GM19043 (cell line): Measurements from ENCODE around the gene CT45A10.
"Not testable (repeated sequence)": the region's sequence is repeated elsewhere in the genome, so short reads cannot be mapped to it uniquely, and the experiment has no call there.

Experiments used
- ATAC-seq: cut with Tn5 transposase; IDR thresholded peaks from one replicate; pipeline ENCODE4 v1.9.1; 2021; ENCODE audit warnings: low read depth; ENCODE audit not compliant: unreplicated experiment

Gene CT45A10, protein sequence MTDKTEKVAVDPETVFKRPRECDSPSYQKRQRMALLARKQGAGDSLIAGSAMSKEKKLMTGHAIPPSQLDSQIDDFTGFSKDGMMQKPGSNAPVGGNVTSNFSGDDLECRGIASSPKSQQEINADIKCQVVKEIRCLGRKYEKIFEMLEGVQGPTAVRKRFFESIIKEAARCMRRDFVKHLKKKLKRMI

DNA sequence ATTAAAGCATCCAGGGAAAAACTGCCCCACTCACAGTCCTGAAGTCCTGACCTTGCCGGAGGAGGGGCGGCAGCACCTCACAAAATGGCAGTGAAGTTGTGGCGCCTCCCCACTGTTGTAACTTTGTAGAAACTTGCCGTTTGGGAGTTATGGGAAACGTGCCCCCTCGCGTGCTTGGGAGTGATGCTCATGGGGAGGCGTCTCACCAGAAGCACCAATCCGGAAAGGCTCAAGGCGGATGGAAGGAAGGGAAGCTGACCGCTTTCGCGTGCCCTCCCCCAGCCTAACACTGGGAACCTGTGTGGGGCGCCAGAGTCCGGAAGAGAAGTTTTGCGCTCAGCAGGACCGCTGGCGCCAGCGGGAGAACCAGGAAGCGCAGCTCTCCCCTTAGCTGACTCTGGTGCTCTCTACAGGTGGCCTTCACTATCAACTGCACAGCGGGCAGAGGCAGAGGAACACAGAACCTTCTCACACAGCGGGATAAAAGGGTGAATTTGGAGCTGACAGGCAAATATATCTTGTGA lies at the start of gene CT45A10, which contains the start of gene SAGE1:
Gene CT45A10, minus strand, starts transcription at position 151 of the 524 bp plus-strand sequence. CDS start 8,100 bp downstream, outside the sequence.
Gene SAGE1, plus strand, starts transcription at position 423 of the 524 bp plus-strand sequence. CDS start 2,527 bp downstream, outside the sequence.
- ATAC-seq = no peak

DNA sequence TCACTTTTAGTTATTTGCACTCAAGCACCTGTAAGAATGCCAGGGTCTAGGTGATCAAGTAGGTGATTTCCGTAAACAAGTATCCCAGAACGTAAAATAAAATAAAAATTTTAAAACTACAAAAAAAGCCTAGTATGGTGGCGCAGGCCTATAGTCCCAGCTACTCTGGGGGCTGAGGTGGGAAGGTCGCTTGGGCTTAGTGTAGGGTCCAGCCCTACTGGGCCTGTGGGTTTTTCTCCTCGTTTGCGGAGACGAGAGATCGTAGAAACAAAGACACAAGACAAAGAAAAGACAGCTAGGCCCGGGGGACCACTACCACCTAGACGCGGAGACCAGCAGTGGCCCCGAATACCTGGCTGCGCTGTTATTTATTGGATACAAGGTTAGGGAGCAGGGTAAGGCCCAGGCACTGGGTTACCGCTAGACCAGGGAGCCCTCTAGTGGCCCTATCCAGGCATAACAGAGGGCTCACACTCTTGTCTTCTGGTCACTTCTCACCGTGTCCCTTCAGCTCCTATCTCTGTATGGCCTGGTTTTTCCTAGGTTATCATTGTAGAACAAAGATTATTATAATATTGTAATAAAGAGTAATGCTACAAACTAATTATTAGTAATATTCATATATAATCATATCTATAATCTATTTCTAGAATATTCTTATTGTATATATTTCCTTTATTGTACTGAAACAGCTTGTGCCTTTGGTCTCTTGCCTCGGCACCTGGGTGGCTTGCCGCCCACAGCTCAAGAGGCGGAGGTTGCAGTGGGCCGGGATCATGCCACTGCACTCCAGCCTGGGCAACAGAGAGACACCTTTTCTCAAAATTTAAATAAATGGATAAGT lies 38.6 kb upstream of the CT45A10 start:
- ATAC-seq = no peak

DNA sequence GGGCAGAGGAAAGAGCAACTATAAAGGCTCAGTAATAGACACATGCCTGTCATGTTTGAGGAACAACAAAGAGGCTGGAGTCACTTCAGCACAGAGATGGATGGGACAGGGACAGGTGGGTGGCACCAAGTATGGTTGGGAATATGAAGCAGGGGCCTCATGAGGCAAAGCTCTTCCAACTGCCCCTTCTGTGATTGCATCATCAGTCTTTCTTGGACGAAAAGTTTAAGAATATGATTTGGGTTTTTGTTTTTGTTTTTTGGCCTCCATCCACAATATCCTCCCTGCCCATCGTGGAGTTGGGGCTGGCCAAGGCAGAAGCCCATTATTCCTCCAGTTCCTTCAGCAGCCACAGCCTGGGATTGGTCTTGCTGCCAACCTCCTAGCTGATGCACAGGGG lies 34.7 kb upstream of the CT45A10 start:
- ATAC-seq = no peak

DNA sequence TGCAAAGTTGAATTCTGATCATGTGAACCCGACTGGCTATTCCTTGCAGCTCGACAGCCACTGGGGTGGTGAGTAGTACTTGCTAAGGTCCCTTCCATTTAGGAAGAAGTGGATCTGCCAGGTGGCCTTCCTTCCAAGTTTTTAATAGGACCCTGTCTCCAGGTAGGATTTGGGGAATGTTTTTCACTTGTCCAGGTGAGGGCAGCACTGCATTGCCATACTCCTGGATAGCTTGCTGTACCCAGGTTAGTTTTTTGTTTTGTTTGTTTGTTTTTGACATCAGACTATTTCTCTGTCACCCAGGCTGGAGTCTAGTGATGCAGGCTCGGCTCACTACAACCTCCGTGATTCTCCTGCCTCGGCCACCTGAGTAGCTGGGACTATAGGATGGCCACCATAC lies 30.1 kb upstream of the CT45A10 start:
- no peak for ATAC-seq

DNA sequence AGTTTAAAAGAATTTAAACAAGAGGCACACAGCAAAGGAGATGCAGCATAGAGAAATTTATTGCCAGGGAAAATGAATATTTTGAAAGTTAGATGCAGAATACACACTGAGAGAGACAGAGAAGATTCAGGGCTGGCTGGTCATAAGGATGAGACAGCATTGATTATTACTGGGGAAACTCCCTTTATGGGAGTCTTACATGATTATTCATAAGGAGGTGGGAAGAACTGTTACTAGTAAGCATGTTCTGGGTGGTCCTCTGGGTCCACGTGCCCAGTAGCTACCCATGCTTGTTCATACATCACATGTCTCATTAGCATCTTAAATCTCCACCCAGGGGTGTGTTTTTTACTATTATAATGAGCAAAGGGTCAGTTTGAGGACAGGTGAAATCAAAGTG lies 27.3 kb upstream of the CT45A10 start:
- not testable (repeated sequence) for ATAC-seq

DNA sequence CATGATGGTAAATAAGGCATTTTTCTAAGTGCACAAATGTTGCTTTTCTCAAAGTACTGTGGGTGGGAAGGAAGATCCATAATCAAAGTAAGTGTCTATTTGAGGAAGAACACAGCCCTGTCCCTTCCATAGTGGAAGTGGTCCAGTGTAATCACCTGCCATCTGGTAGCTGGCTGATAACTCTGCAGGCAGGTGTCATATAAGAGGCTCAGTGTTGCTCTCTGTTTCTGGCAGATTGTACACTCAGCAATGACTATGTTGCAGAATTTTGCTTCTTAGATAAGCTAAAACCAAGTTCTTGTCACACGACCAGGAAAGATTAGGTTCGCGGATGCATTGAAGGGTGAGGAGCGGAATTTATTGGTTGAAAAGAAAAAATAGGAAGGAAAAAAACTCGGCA lies 21.2 kb upstream of the CT45A10 start:
- ATAC-seq = no peak

DNA sequence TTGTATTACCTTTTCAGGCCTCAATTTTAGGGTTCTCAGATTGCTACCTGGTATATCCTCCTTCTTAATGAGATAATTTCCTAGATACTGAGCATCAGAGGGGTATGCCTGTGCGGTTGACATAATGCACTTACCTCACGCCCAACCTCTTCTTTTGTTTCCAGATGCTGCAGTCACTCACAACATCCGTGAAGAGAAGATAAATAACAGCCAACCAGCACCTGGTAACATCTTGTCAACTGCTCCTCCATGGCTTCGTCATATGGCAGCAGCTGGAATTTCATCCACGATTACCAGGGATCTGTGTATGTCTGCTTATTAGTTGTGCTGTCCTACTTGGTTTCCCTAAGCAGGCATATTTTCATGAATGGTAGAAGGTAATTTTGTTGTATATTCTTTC lies 17.0 kb upstream of the CT45A10 start:
- ATAC-seq = no peak

DNA sequence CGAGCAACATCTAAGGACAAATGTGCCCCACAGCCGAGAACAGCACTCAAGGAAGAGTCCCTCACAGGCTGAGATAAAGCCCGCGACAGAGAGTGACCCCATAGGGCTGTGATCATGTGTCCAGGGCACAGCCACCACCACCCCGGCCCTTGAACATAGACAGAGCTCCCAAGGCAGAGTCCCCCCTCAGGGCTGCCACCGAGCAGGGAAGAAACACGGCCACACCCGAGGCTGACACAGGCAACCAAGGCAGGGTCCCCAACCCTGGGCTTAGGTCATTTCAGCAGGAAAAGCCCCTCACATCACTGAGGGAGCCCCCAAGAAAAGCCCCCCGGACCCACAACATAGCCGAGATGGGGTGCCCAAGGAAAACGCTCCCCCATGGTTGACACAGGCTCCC lies 463 bp downstream of the CT45A10 start:
- ATAC-seq = no peak

DNA sequence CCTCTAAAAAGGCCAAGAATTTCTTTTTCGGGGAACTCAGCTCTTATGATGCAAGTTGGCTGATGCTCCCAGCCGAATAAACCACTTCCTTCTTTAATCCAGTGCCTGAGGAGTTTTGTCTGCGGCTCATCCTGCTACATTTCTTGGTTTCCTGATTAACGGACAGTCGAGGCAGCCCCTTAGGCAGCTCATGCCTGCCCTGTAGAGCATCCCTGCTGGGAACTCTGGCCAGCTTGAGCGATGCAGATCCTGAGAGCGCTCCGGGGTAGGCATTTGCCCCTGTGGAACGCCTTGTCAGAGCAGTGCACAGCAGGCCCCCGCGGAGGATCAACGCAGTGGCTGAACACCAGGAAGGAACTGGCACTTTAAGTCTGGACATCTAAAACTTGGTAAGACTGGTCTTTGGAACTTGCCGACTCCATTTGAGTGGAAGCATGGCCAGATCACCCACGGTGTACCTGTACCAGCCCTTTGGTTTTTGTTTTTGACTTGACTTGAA lies 3.1 kb downstream of the CT45A10 start:
- ATAC-seq = no peak

DNA sequence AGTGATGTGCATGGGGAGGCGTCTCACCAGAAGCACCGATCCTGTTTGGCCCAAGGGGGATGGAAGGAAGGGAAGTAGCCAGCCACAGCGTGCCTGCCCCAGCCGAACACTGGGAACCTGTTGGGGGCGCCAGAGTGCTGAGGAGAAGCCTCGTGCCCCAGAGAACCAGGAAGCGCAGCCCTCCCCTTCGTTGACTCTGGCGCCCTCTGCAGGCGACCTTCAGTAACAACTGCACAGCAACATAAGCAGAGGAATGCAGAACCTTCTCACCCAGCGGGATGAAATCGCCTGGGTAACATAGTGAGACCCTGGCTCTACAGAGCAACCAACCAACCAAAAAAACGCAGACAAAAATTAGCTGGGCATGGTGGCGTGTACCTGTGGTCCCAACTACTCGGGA lies 4.3 kb downstream of the CT45A10 start:
- not testable (repeated sequence) for ATAC-seq

DNA sequence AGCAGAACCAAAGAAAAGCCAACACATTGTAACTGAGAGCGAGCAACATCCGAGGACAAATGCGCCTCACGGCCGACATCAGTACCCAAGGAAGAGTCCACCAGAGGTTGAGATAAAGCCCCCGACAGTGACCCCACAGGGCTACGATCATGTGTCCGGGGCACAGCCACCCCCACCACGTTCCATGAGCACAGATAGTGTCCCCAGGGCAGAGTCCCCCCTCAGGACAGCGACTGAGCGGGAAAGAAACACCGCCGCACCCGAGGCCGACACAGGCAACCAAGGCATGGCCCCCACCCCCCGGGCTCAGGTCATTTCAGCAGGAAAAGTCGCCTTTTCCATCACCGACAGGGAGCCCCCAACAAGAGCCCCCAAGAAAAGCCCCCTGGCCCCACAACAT lies 5.0 kb downstream of the CT45A10 start:
- ATAC-seq = not testable (repeated sequence)

DNA sequence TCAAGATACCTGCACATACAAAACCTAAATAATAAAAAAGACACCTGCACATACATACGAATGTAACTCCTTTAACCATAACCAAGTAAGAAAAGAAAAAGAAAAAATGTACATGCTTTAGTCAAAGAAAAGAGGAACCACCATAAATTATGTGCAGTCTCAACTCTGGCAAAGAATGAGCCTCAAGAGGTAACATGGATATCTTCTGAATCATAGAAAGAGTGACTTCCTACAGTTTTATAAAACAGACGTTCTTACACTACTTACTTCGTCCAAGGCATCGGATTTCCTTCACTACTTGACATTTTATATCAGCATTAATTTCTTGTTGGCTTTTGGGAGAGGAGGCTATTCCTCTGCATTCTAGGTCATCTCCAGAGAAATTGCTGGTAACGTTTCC lies 10.5 kb downstream of the CT45A10 start:
- ATAC-seq = not testable (repeated sequence)

DNA sequence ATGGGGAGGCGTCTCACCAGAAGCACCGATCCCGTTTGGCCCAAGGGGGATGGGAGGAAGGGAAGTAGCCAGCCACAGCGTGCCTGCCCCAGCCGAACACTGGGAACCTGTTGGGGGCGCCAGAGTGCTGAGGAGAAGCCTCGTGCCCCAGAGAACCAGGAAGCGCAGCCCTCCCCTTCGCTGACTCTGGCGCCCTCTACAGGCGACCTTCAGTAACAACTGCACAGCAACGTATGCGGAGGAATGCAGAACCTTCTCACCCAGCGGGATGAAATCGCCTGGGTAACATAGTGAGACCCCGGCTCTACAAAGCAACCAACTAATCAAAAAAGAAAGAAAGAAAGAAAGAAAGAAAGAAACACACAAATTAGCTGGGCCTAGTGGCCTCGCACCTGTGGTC lies 21.5 kb downstream of the CT45A10 start, which contains the start of gene CT45A9:
Gene CT45A9, minus strand, starts transcription at position 101 of the 400 bp plus-strand sequence. CDS start 3,751 bp downstream, outside the sequence.
- not testable (repeated sequence) for ATAC-seq

DNA sequence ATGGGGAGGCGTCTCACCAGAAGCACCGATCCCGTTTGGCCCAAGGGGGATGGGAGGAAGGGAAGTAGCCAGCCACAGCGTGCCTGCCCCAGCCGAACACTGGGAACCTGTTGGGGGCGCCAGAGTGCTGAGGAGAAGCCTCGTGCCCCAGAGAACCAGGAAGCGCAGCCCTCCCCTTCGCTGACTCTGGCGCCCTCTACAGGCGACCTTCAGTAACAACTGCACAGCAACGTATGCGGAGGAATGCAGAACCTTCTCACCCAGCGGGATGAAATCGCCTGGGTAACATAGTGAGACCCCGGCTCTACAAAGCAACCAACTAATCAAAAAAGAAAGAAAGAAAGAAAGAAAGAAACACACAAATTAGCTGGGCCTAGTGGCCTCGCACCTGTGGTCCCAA lies 38.8 kb downstream of the CT45A10 start, which contains the start of gene CT45A8:
Gene CT45A8, minus strand, starts transcription at position 101 of the 400 bp plus-strand sequence. CDS start 3,755 bp downstream, outside the sequence.
- not testable (repeated sequence) for ATAC-seq

DNA sequence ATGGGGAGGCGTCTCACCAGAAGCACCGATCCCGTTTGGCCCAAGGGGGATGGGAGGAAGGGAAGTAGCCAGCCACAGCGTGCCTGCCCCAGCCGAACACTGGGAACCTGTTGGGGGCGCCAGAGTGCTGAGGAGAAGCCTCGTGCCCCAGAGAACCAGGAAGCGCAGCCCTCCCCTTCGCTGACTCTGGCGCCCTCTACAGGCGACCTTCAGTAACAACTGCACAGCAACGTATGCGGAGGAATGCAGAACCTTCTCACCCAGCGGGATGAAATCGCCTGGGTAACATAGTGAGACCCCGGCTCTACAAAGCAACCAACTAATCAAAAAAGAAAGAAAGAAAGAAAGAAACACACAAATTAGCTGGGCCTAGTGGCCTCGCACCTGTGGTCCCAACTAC lies 56.1 kb downstream of the CT45A10 start, which contains the start of gene CT45A7:
Gene CT45A7, minus strand, starts transcription at position 101 of the 400 bp plus-strand sequence. CDS start 3,747 bp downstream, outside the sequence.
- ATAC-seq = not testable (repeated sequence)
